NCI-H1092 (cell line): ENCODE measurements around the gene STK11.
"Not testable (repeated sequence)": the region's sequence is repeated elsewhere in the genome, so short reads cannot be mapped to it uniquely, and the experiment has no call there.

Source experiments
- DNase-seq: peaks from one replicate; lab custom pipeline; 2025; lab: John Stamatoyannopoulos, UW

The STK11 gene

GRCh38 chr19:1208830-1209229, 3.3 kb downstream of the STK11 start:
- not testable (repeated sequence) for DNase-seq

DNA sequence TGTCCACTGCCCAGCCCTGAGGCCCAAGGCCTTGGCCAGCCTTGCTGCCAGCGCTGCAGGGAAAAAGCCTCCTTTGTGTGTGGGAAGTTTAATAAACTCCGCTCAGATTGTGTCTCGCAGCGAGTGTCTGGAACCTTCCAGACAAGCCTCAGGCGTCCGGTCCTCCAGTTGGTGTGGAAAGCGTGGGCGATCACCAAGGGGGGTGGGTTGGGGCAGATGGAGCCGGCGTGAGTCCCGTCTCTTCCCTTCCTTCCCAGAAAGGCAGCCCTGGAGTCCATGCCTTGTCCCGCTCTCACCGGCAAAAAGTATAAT, 4.6 kb downstream of the STK11 start:
- no peak for DNase-seq

GRCh38 chr19:1211494-1212234, 6.1 kb downstream of the STK11 start:
- no peak for DNase-seq

DNA sequence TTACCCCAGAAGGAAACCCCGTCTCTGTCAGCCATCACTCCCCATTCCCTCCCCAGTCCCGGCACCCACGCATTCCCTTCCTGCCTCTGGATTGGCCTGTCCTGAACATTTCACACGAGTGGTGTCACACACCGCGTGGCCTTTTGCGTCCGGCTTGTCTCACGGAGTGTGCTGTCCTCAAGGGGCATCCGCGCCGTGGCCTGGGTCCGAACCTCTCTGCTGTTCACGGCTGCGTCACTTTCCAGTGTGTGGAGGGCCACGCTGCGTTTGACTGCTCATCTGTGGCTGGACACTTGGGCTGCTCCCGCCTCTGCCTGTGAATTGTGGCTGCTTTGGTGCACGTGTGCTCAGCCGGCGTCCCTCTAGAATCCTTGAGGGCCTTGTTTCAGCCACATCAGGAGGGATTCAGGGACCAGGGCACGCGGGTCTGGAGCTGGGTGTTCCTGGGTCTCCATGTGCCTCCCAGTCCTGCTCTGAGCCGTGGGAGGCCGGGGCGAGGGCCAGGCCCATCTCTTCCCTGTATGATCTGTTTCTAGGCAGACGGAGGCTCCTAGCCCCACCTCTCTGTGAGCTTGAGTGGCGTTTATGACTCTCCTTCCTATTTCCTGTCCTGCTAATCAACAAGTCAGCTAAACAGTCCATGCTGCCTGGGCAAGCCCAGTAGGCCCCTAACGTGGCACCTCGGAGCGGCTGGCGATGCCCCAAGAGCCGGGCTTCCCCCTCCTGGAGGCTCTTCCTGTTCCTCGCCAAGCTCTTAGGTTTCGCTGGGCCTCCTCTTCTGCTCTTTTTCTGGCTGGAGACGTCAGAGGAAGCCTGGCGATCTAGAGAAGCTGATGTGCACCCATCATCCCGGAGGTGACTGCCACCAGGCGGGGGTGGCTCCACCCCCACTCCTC, 8.1 kb downstream of the STK11 start:
- no peak for DNase-seq

DNA sequence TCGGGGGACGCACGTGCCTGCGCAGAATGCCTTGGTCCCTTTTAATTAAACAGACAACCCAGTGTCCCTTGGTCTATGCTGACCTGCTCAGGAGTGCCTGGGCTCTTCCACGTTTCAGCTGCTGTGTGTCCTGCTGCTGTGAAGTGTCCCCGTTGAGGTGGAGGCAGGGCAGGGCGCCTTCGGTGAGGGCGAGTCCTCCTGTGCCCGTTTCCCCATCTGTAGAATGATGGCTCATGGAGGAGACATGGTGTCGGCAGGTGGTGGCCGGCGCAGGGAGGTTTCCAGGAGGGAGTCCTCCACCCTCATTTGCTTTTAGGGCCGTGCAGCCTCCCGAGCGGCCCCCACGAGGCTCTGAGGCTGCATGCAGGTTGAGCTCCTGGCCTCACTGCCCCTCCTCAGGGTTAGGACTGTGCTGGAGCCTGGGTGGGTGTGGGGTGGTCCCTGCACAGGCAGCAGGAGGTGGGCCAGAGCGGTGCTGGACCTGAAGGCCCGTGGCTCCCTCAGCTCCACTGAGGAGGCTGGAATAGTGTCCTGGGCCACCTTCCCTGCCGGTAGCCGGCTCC, 8.8 kb downstream of the STK11 start:
- DNase-seq, result no peak

DNA sequence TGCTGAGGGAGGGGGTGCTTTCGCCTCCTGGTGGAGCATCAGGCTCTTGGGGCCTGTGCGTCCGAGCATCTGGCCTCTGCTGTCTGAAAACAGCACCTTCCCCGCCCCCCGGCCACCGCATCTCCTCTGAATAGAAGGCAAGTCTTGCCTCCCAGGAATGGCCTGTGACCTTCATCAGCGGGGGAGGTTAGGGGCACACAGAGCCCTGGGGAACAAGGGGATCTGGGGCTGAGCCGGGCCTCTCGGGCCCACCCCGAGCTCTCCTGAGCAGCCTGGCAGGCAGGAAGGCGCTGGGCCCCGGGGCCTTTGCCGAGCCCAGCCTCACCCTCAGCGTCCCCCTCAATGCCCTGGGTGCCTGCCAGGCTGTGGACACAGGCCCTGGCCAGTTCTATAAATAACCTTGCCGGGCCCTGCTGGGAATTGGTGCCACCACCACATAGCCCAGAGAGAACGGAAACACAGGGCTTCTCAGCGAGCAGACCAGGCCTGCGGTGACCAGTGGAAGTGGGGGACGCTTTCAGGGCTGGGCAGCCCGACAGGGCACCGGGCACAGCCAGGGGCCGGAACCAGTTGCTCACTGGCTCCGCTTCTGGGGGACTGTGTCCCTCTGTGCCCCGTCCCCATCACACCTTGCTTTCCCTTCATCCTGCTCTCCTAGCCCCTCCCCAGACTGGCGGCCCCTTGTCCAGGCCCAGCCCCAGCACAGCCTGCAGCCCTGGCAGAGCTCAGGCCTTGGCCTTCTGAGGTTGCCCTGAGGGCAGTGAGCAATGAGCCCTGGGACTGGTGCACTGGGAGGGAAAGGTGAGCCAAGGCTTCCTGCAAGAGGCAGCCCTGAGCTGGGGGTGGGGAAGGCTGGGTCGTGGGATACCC, 9.5 kb downstream of the STK11 start:
- no peak for DNase-seq

DNA sequence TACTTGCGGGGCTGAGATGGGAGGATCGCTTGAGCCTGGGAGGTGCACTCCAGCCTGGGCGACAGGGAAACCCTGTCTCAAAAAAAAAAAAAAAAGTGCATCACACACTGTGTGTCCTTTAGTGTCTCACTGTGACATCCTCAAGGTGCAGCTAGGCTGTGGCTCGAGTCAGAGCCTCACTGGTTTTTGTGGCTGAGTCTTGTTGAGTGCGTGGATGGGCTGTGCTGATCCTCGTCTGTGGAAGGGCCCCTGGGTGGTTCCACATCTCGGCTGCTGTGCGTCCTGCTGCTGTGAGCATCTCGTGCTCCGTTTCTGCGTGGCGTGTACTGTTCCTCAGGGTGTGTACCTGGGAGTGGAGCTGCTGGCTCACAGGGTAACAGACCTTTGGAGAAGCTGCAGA, 11.2 kb downstream of the STK11 start:
- DNase-seq, result no peak

GRCh38 chr19:1217366-1217765, 11.8 kb downstream of the STK11 start:
- DNase-seq, result no peak

DNA sequence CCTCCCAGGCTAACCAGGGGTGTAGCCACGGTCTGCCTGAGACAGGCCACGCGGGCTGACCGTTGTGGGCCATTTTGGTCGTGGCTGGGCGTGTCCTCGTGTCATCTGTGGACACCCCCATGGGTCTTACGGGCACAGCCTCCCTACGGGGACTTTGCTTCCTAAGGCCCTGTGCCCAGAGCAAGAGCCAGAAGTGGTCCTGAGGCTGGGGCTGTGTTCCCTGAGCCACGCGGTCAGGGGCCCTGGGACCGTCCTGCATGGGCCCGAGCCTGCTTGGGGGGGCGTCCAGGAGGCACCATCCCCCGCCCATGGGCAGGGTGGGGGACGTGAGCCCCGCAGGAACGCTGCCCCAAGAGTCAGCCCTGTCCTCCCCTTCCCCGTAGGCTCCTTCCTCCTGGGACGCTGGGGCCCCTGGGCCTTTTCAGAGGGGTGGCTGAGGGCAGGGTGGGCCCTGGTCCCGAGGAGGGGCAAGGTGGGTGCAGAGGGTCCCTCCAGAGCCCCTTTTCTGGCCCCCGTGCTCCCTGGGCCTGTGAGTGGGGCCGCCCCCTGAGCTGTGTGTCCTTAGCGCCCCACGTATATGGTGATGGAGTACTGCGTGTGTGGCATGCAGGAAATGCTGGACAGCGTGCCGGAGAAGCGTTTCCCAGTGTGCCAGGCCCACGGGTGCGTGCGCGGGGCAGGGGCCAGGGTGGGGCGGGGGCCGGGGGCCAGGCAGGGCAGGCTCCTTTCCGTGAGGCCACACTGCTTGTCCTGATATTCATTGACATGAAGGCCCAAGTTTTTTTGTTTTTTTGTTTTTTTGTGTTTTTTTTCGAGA, 13.4 kb downstream of the STK11 start:
- DNase-seq, result no peak

DNA sequence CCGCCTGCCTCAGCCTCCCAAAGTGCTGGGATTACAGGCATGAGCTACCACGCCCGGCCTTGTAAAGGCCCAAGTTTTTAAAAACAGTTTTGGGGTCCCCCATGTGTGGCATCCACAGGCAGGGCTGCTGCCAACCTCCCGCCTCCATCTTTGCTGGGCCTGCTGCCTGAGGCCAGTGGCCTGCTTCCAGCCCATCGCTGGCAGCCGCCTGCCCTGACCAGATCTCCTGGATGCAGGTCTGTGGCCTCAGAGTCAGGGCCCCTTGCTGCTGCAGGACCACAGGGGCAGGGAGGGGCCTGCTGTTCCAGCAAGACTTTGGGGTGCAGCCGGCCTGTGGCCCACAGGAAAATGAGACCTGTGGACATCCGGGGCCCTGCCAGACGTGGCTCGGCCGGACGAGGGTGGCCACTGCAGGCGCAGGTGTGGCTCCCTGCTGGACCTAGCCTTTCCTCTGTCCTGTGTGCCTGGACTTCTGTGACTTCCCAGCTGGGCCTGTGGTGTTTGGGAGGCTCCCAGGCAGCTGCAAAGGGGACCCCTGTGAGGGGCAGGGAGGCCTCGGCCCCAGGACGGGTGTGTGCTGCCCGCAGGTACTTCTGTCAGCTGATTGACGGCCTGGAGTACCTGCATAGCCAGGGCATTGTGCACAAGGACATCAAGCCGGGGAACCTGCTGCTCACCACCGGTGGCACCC, 14.4 kb downstream of the STK11 start:
- DNase-seq, result no peak

DNA sequence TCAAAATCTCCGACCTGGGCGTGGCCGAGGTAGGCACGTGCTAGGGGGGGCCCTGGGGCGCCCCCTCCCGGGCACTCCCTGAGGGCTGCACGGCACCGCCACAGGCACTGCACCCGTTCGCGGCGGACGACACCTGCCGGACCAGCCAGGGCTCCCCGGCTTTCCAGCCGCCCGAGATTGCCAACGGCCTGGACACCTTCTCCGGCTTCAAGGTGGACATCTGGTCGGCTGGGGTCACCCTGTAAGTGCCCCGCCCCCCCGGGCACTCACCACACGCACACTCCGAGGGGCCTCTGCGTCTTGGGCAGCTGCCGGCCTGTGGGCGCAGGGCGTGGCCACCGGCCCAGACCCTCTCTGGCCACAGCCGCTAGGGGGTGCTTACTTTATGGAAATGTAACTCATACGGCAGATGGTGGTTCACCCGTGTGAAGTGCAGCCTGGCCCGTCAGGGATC, 14.9 kb downstream of the STK11 start:
- DNase-seq, result no peak

- DNase-seq, result no peak
Observed at GRCh38 chr19:1220976-1221903, 15.7 kb downstream of the STK11 start.

- no peak for DNase-seq
Observed at GRCh38 chr19:1221904-1222255, 16.3 kb downstream of the STK11 start.

DNA sequence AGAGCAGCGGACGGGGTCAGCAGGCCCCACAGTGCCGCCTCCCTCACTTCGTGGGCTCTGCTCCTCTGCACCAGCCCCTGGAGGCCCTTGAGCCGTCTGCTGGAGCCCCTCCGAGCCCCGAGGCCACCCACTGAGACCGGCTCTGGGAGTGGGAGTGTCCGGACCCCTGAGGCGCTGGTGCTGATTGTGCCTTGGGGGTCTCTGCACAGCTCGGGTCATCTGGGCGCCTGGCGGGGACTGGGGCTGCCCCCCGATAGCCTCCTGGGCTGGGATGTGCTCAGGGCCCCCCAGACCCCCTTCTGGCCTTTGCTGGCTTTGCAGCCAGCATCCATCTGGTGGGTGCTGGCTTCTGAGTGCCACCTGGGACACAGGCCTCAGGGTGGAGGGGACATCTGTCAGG, 16.8 kb downstream of the STK11 start:
- DNase-seq, result no peak

DNA sequence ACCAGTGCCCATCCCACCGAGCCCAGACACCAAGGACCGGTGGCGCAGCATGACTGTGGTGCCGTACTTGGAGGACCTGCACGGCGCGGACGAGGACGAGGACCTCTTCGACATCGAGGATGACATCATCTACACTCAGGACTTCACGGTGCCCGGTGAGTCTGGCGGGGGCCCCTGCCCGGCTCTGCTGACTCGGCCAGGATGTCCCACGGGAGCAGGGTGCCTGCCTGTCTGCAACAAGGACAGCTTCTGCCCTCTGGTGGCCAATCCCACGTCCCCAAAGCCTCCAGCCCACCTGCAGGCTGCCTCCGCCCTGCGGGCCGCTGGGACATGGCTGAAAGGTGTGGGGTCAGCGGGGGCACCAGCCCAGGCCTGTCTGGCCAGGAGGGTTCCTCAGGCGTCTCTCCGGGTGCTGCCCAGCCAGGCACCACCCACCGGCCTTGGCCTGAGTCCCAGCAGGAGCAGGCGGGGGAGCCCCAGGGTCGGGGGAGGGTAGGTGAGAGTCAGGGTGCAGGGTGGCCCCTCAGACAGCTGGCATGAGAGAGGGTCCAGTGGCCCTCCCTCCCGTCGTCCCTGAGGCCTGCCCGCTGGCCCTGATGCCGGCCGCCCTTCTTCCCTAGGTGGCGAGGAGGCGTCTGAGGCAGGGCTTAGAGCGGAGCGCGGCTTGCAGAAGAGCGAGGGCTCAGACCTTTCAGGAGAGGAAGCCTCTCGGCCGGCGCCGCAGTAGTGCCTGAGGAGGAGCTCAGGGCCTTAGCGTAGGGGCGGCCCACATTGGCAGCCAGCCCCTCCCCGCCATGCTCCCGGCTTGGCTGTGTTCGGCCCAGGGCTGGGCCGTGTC, 17.7 kb downstream of the STK11 start:
- no peak for DNase-seq

DNA sequence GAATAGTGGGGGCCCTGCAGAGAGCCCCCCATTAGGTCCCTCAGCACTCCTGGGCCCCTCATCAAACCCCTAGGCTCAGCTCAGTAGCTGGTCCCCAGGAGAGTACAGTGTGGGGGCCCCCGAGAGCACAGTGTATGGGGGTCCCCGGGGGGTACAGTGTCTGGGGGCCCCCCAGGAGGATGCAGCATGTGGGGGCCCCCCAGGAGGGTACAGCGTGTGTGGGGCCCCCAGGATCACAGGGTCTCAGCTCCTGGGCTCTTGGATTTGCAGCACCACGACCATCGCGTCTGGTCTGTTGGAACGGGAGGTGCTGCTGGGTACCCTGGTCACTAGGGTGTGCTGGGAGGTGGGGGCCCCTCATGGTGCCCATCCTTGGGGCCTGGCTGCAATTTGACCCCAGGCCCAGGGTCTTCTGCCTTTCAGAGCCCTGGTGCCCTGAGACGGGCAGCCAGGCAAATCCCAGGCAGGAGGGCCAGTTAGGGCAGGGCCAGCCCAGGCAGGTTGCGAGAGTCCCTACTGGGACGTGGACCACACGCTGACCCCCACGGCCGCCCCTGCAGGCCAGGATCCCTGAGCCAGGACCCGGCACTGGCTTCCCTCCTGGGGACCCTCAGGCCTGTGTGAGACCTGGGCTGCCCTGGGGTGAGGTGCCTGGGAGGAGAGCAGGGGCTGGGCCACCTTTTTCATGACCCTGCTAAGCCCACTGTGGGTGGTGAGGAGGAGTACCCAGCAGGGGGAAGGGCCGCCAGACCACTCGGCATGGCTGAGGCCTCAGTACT, 18.7 kb downstream of the STK11 start:
- DNase-seq, result no peak

DNA sequence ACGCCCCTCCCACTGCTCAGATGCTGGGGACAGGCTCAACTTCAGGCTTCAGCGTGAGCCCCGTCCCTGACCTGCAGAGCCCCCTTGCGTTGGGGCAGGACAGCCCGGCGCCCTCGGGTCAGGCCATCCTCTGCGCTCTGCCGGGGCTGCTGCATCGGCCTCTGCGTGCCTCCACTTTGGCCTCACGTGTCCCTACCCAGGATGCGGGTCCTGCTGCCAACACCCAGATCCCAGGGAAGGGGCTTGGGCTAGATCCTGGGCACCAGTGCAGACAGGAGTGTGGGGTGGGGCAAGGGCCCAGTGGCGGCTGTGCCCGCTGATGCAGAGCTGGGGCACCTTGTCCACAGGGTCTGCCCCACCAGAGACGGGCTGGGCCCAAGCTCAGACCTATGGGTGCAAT, 19.3 kb downstream of the STK11 start:
- no peak for DNase-seq
